Brain pericyte (primary cell): Measurements from ENCODE around the gene KRTAP24-1.

Source experiments
- DNase-seq: peaks from one replicate; pipeline ENCODE4 v3.0.0-alpha.2; 2012; ENCODE audit warnings: low read depth, low spot score

KRTAP24-1 gene

GRCh38 chr21:30282850-30283249 is at the start of gene KRTAP24-1:
Gene KRTAP24-1 (minus strand): TSS chr21:30282950. CDS start chr21:30282932, 18 bp downstream.
- DNase-seq = no peak

- no peak for DNase-seq
These were observed 46.6 kb upstream of the KRTAP24-1 start for GRCh38 chr21:30329203-30329875.

- DNase-seq = no peak
These were observed 43.6 kb upstream of the KRTAP24-1 start for GRCh38 chr21:30326390-30326789.

GRCh38 chr21:30320215-30320614 is 37.5 kb upstream of the KRTAP24-1 start, which contains the start of gene KRTAP26-1:
Gene KRTAP26-1 (minus strand): TSS chr21:30320315. CDS start chr21:30320035, 280 bp downstream.
- DNase-seq = no peak

GRCh38 chr21:30315701-30316100 is 33.0 kb upstream of the KRTAP24-1 start:
- DNase-seq = no peak

- DNase-seq = no peak
These were observed 24.1 kb upstream of the KRTAP24-1 start for GRCh38 chr21:30306884-30307283.

GRCh38 chr21:30305136-30305535 is 22.4 kb upstream of the KRTAP24-1 start:
- no peak for DNase-seq

GRCh38 chr21:30289215-30289614 is 6.5 kb upstream of the KRTAP24-1 start, which contains the start of gene KRTAP25-1:
Gene KRTAP25-1 (minus strand): TSS chr21:30289514. CDS start chr21:30289490, 24 bp downstream.
- no peak for DNase-seq

GRCh38 chr21:30271611-30272010 is 11.1 kb downstream of the KRTAP24-1 start:
- DNase-seq = no peak

- no peak for DNase-seq
These were observed 11.6 kb downstream of the KRTAP24-1 start for GRCh38 chr21:30271156-30271555.

GRCh38 chr21:30269803-30270530 is 12.8 kb downstream of the KRTAP24-1 start:
- no peak for DNase-seq

GRCh38 chr21:30268608-30269197 is 14.0 kb downstream of the KRTAP24-1 start:
- DNase-seq = no peak

- no peak for DNase-seq
These were observed 25.0 kb downstream of the KRTAP24-1 start for GRCh38 chr21:30257773-30258172.

- DNase-seq = no peak
These were observed 26.6 kb downstream of the KRTAP24-1 start for GRCh38 chr21:30256100-30256499.

- no peak for DNase-seq
These were observed 27.1 kb downstream of the KRTAP24-1 start for GRCh38 chr21:30255679-30256078.

GRCh38 chr21:30251781-30252180 is 31.0 kb downstream of the KRTAP24-1 start:
- no peak for DNase-seq

GRCh38 chr21:30249936-30250335 is 32.8 kb downstream of the KRTAP24-1 start:
- DNase-seq = no peak

GRCh38 chr21:30248844-30249243 is 33.9 kb downstream of the KRTAP24-1 start:
- no peak for DNase-seq

GRCh38 chr21:30245061-30245460 is 37.7 kb downstream of the KRTAP24-1 start:
- no peak for DNase-seq

GRCh38 chr21:30243691-30244090 is 39.1 kb downstream of the KRTAP24-1 start:
- DNase-seq = no peak

- DNase-seq = no peak
These were observed 42.1 kb downstream of the KRTAP24-1 start for GRCh38 chr21:30240661-30241060.

GRCh38 chr21:30238168-30238567 is 44.6 kb downstream of the KRTAP24-1 start:
- no peak for DNase-seq

- no peak for DNase-seq
These were observed 48.1 kb downstream of the KRTAP24-1 start for GRCh38 chr21:30234643-30235042.
